ENCODE measurements around the gene FSCB.
"Not testable (repeated sequence)": the region's sequence is repeated elsewhere in the genome, so short reads cannot be mapped to it uniquely, and the experiment has no call there.

The FSCB gene

GRCh38 chr14:44507183-44507582 is at the start of gene FSCB:
TSS of gene FSCB (minus strand) at chr14:44507283. CDS start at chr14:44506987, 296 bp downstream.
- no peaks in the 10 kb centered on the region for H3K27me3 ChIP-seq (ENCODE audit: control insufficient read depth in 2 of 2, insufficient read depth in 2 of 2, low read length in 2 of 2)
- no peak within 1 kb of the TSS for H3K27ac ChIP-seq (ENCODE audit: low read depth in 2 of 2, low read length in 2 of 2)
- H3K36me3 ChIP-seq (ENCODE audit: control insufficient read depth in 2 of 2, insufficient read depth in 2 of 2, low read length in 2 of 2): no peaks in the 10 kb centered on the region
- H3K4me3 ChIP-seq (ENCODE audit: low read length in 2 of 2): no peak within 1 kb of the TSS
- no peaks in the 10 kb centered on the region for H3K4me1 ChIP-seq (ENCODE audit: control insufficient read depth in 2 of 2, insufficient read depth in 2 of 2, low read length in 2 of 2)
- H3K9me3 ChIP-seq (ENCODE audit: control insufficient read depth in 2 of 2, low read length in 2 of 2): no peaks in the 10 kb centered on the region
- H3K9ac ChIP-seq (ENCODE audit: low read depth in 1 of 2, low read length in 2 of 2): no peak within 1 kb of the TSS

GRCh38 chr14:44531658-44532057 is 24.6 kb upstream of the FSCB start:
- Histone ChIP-seq H3K4me1 (ENCODE audit: control insufficient read depth in 2 of 2, insufficient read depth in 2 of 2, low read length in 2 of 2) (no peaks in the 10 kb centered on the region), H3K9ac (ENCODE audit: low read depth in 1 of 2, low read length in 2 of 2) (no peak overlapping the region), H3K27ac (ENCODE audit: low read depth in 2 of 2, low read length in 2 of 2) (no peak overlapping the region), H3K27me3 (ENCODE audit: control insufficient read depth in 2 of 2, insufficient read depth in 2 of 2, low read length in 2 of 2) (no peaks in the 10 kb centered on the region), H3K9me3 (ENCODE audit: control insufficient read depth in 2 of 2, low read length in 2 of 2) (no peaks in the 10 kb centered on the region), H3K4me3 (ENCODE audit: low read length in 2 of 2) (no peak overlapping the region), H3K36me3 (ENCODE audit: control insufficient read depth in 2 of 2, insufficient read depth in 2 of 2, low read length in 2 of 2) (no peaks in the 10 kb centered on the region)

GRCh38 chr14:44530475-44530874 is 23.4 kb upstream of the FSCB start:
- Histone ChIP-seq H3K4me1 (ENCODE audit: control insufficient read depth in 2 of 2, insufficient read depth in 2 of 2, low read length in 2 of 2) (no peaks in the 10 kb centered on the region), H3K36me3 (ENCODE audit: control insufficient read depth in 2 of 2, insufficient read depth in 2 of 2, low read length in 2 of 2) (no peaks in the 10 kb centered on the region), H3K27me3 (ENCODE audit: control insufficient read depth in 2 of 2, insufficient read depth in 2 of 2, low read length in 2 of 2) (no peaks in the 10 kb centered on the region), H3K9ac (ENCODE audit: low read depth in 1 of 2, low read length in 2 of 2) (no peak overlapping the region), H3K27ac (ENCODE audit: low read depth in 2 of 2, low read length in 2 of 2) (no peak overlapping the region), H3K4me3 (ENCODE audit: low read length in 2 of 2) (no peak overlapping the region), H3K9me3 (ENCODE audit: control insufficient read depth in 2 of 2, low read length in 2 of 2) (no peaks in the 10 kb centered on the region)

- H3K9ac ChIP-seq (ENCODE audit: low read depth in 1 of 2, low read length in 2 of 2): no peak overlapping the region
- H3K27ac ChIP-seq (ENCODE audit: low read depth in 2 of 2, low read length in 2 of 2): no peak overlapping the region
- H3K9me3 ChIP-seq (ENCODE audit: control insufficient read depth in 2 of 2, low read length in 2 of 2): no peaks in the 10 kb centered on the region
- no peaks in the 10 kb centered on the region for H3K4me1 ChIP-seq (ENCODE audit: control insufficient read depth in 2 of 2, insufficient read depth in 2 of 2, low read length in 2 of 2)
- H3K27me3 ChIP-seq (ENCODE audit: control insufficient read depth in 2 of 2, insufficient read depth in 2 of 2, low read length in 2 of 2): no peaks in the 10 kb centered on the region
- H3K36me3 ChIP-seq (ENCODE audit: control insufficient read depth in 2 of 2, insufficient read depth in 2 of 2, low read length in 2 of 2): no peaks in the 10 kb centered on the region
- no peak overlapping the region for H3K4me3 ChIP-seq (ENCODE audit: low read length in 2 of 2)
Observed at GRCh38 chr14:44529026-44529425, 21.9 kb upstream of the FSCB start.

GRCh38 chr14:44528180-44528579 is 21.1 kb upstream of the FSCB start:
- no peaks in the 10 kb centered on the region for H3K27me3 ChIP-seq (ENCODE audit: control insufficient read depth in 2 of 2, insufficient read depth in 2 of 2, low read length in 2 of 2)
- H3K9ac ChIP-seq (ENCODE audit: low read depth in 1 of 2, low read length in 2 of 2): no peak overlapping the region
- H3K4me3 ChIP-seq (ENCODE audit: low read length in 2 of 2): no peak overlapping the region
- no peaks in the 10 kb centered on the region for H3K4me1 ChIP-seq (ENCODE audit: control insufficient read depth in 2 of 2, insufficient read depth in 2 of 2, low read length in 2 of 2)
- H3K36me3 ChIP-seq (ENCODE audit: control insufficient read depth in 2 of 2, insufficient read depth in 2 of 2, low read length in 2 of 2): no peaks in the 10 kb centered on the region
- no peak overlapping the region for H3K27ac ChIP-seq (ENCODE audit: low read depth in 2 of 2, low read length in 2 of 2)
- no peaks in the 10 kb centered on the region for H3K9me3 ChIP-seq (ENCODE audit: control insufficient read depth in 2 of 2, low read length in 2 of 2)

- H3K27me3 ChIP-seq (ENCODE audit: control insufficient read depth in 2 of 2, insufficient read depth in 2 of 2, low read length in 2 of 2): no peaks in the 10 kb centered on the region
- H3K36me3 ChIP-seq (ENCODE audit: control insufficient read depth in 2 of 2, insufficient read depth in 2 of 2, low read length in 2 of 2): no peaks in the 10 kb centered on the region
- no peak overlapping the region for H3K27ac ChIP-seq (ENCODE audit: low read depth in 2 of 2, low read length in 2 of 2)
- no peak overlapping the region for H3K9ac ChIP-seq (ENCODE audit: low read depth in 1 of 2, low read length in 2 of 2)
- no peaks in the 10 kb centered on the region for H3K9me3 ChIP-seq (ENCODE audit: control insufficient read depth in 2 of 2, low read length in 2 of 2)
- no peaks in the 10 kb centered on the region for H3K4me1 ChIP-seq (ENCODE audit: control insufficient read depth in 2 of 2, insufficient read depth in 2 of 2, low read length in 2 of 2)
- H3K4me3 ChIP-seq (ENCODE audit: low read length in 2 of 2): no peak overlapping the region
Observed at GRCh38 chr14:44525237-44525636, 18.2 kb upstream of the FSCB start.

GRCh38 chr14:44515668-44516067 is 8.6 kb upstream of the FSCB start:
- not testable (repeated sequence) for H3K9me3 ChIP-seq (ENCODE audit: control insufficient read depth in 2 of 2, low read length in 2 of 2); H3K36me3 ChIP-seq (ENCODE audit: control insufficient read depth in 2 of 2, insufficient read depth in 2 of 2, low read length in 2 of 2); H3K27ac ChIP-seq (ENCODE audit: low read depth in 2 of 2, low read length in 2 of 2); H3K27me3 ChIP-seq (ENCODE audit: control insufficient read depth in 2 of 2, insufficient read depth in 2 of 2, low read length in 2 of 2); H3K9ac ChIP-seq (ENCODE audit: low read depth in 1 of 2, low read length in 2 of 2); H3K4me1 ChIP-seq (ENCODE audit: control insufficient read depth in 2 of 2, insufficient read depth in 2 of 2, low read length in 2 of 2); H3K4me3 ChIP-seq (ENCODE audit: low read length in 2 of 2)

GRCh38 chr14:44508834-44509233 is 1.8 kb upstream of the FSCB start:
- no peaks in the 10 kb centered on the region for H3K36me3 ChIP-seq (ENCODE audit: control insufficient read depth in 2 of 2, insufficient read depth in 2 of 2, low read length in 2 of 2)
- H3K4me3 ChIP-seq (ENCODE audit: low read length in 2 of 2): no peak overlapping the region
- H3K4me1 ChIP-seq (ENCODE audit: control insufficient read depth in 2 of 2, insufficient read depth in 2 of 2, low read length in 2 of 2): no peaks in the 10 kb centered on the region
- H3K27ac ChIP-seq (ENCODE audit: low read depth in 2 of 2, low read length in 2 of 2): no peak overlapping the region
- no peaks in the 10 kb centered on the region for H3K9me3 ChIP-seq (ENCODE audit: control insufficient read depth in 2 of 2, low read length in 2 of 2)
- H3K9ac ChIP-seq (ENCODE audit: low read depth in 1 of 2, low read length in 2 of 2): no peak overlapping the region
- H3K27me3 ChIP-seq (ENCODE audit: control insufficient read depth in 2 of 2, insufficient read depth in 2 of 2, low read length in 2 of 2): no peaks in the 10 kb centered on the region

GRCh38 chr14:44505588-44505987 is 1.5 kb downstream of the FSCB start:
- H3K4me1 ChIP-seq (ENCODE audit: control insufficient read depth in 2 of 2, insufficient read depth in 2 of 2, low read length in 2 of 2): no peaks in the 10 kb centered on the region
- H3K9me3 ChIP-seq (ENCODE audit: control insufficient read depth in 2 of 2, low read length in 2 of 2): no peaks in the 10 kb centered on the region
- no peak overlapping the region for H3K9ac ChIP-seq (ENCODE audit: low read depth in 1 of 2, low read length in 2 of 2)

GRCh38 chr14:44497148-44497547 is 9.9 kb downstream of the FSCB start:
- Histone ChIP-seq H3K4me3 (ENCODE audit: low read length in 2 of 2) (no peak overlapping the region), H3K27me3 (ENCODE audit: control insufficient read depth in 2 of 2, insufficient read depth in 2 of 2, low read length in 2 of 2) (no peaks in the 10 kb centered on the region), H3K27ac (ENCODE audit: low read depth in 2 of 2, low read length in 2 of 2) (no peak overlapping the region), H3K9ac (ENCODE audit: low read depth in 1 of 2, low read length in 2 of 2) (no peak overlapping the region), H3K36me3 (ENCODE audit: control insufficient read depth in 2 of 2, insufficient read depth in 2 of 2, low read length in 2 of 2) (no peaks in the 10 kb centered on the region), H3K4me1 (ENCODE audit: control insufficient read depth in 2 of 2, insufficient read depth in 2 of 2, low read length in 2 of 2) (no peaks in the 10 kb centered on the region), H3K9me3 (ENCODE audit: control insufficient read depth in 2 of 2, low read length in 2 of 2) (no peaks in the 10 kb centered on the region)

More at GRCh38 chr14:44505588-44505987, 1.5 kb downstream of the FSCB start:
- Histone ChIP-seq H3K36me3 (ENCODE audit: control insufficient read depth in 2 of 2, insufficient read depth in 2 of 2, low read length in 2 of 2) (no peaks in the 10 kb centered on the region), H3K27me3 (ENCODE audit: control insufficient read depth in 2 of 2, insufficient read depth in 2 of 2, low read length in 2 of 2) (no peaks in the 10 kb centered on the region), H3K4me3 (ENCODE audit: low read length in 2 of 2) (no peak overlapping the region), H3K27ac (ENCODE audit: low read depth in 2 of 2, low read length in 2 of 2) (no peak overlapping the region)

GRCh38 chr14:44494137-44494536 is 12.9 kb downstream of the FSCB start:
- no peak overlapping the region for H3K9ac ChIP-seq (ENCODE audit: low read depth in 1 of 2, low read length in 2 of 2)
- H3K9me3 ChIP-seq (ENCODE audit: control insufficient read depth in 2 of 2, low read length in 2 of 2): no peaks in the 10 kb centered on the region
- no peaks in the 10 kb centered on the region for H3K36me3 ChIP-seq (ENCODE audit: control insufficient read depth in 2 of 2, insufficient read depth in 2 of 2, low read length in 2 of 2)
- H3K4me3 ChIP-seq (ENCODE audit: low read length in 2 of 2): no peak overlapping the region
- no peaks in the 10 kb centered on the region for H3K4me1 ChIP-seq (ENCODE audit: control insufficient read depth in 2 of 2, insufficient read depth in 2 of 2, low read length in 2 of 2)
- H3K27ac ChIP-seq (ENCODE audit: low read depth in 2 of 2, low read length in 2 of 2): no peak overlapping the region
- no peaks in the 10 kb centered on the region for H3K27me3 ChIP-seq (ENCODE audit: control insufficient read depth in 2 of 2, insufficient read depth in 2 of 2, low read length in 2 of 2)

All from mucosa of rectum (tissue), 2 donors.